GM19452 (cell line): ENCODE results near the gene GLRX.
A peak's percentile ranks its signal among the peaks of the same experiment; 100 is the strongest.
"Not testable (repeated sequence)": the region's sequence is repeated elsewhere in the genome, so short reads cannot be mapped to it uniquely, and the experiment has no call there.

Experiments
- ATAC-seq: cut with Tn5 transposase; IDR thresholded peaks from one replicate; pipeline ENCODE4 v1.9.1; 2021; ENCODE audit not compliant: unreplicated experiment

GLRX gene

GRCh38 chr5:95853490-95853889, 31.0 kb upstream of the GLRX start:
- ATAC-seq: no peak

- ATAC-seq: no peak
Observed at GRCh38 chr5:95852567-95852966, 30.0 kb upstream of the GLRX start.

GRCh38 chr5:95851141-95851540, 28.6 kb upstream of the GLRX start:
- not testable (repeated sequence) for ATAC-seq

- no peak for ATAC-seq
Observed at GRCh38 chr5:95850391-95850894, 27.9 kb upstream of the GLRX start.

GRCh38 chr5:95848701-95849100, 26.2 kb upstream of the GLRX start:
- ATAC-seq: no peak

GRCh38 chr5:95847261-95847592, 24.7 kb upstream of the GLRX start:
- no peak for ATAC-seq

GRCh38 chr5:95846554-95847260, 24.2 kb upstream of the GLRX start:
- ATAC-seq: peak; percentile 60

DNA sequence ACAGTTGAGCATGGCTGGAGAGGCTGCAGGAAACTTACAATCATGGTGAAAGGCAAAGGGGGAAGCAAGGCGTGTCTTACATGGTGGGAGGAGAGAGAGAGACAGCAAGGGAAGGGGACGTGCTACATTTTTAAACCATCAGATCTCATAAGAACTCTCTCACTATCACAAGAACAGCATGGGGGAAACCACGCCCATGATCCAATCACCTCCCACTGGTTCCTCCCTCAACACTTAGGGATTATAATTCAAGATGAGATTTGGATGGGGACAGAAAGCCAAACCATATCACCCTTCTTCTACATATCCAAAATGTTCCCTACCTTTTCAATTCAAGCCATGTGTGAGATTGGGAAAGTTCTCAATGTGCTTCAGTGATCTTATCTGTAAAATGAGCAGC, 22.9 kb upstream of the GLRX start:
- ATAC-seq: no peak

DNA sequence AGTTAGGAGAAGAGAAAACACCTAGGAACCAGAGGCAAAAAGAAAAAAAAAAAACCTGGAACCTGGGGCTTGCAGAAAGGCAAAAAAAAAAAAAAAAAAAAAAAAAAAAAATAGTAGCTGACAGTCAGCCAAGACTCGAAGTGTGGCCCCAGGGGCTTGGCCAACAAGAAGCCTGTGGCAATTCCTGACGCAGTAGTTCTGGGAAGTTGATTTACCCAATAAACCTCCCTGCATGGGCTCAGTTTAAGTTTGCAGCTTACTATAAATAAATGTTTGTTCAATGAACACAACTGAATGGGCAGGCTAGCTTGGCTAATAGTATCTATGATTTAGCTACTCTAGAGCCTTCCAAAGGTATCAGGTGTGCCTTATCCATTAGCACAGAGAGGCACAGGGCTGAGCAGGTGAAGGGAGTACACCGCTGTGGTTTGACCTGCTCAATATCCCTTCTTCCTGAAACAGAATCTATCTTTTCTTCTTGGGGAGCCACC, 21.3 kb upstream of the GLRX start:
- no peak for ATAC-seq

DNA sequence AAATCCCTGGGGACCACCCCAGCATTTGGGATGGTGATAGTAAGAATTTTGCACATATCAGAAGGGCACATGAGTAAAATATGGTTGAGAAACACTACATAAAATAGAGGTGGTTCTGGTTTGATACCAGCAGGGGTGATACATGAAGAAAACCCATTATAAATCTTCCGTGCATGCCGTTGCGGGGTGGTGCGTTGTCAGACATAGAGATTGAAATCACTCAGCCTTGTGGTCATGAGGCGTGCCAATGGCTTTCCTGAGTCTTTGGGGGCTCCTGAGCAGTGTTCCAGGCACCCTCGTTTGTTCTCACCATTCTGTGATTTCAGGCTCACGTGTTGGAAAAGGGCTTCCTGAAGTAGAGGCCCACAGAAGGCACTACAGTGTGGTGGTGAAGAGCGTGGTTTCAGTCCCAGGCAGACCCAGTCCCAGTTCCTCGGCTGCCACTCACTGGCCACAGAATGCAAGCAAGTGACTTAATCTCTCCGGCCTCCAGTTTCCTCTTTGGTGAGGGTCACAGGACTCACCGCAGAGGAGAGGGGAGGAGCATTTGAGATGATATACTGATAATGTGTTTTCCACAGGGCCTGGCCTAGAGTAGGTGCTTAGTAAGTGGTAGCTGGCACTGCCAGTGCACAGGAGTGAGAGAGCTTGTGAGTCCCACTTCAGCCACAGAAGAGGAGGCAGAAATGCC, 20.5 kb upstream of the GLRX start:
- ATAC-seq: peak; percentile 91

GRCh38 chr5:95841914-95842812, 19.6 kb upstream of the GLRX start:
- no peak for ATAC-seq

- ATAC-seq: no peak
Observed at GRCh38 chr5:95840956-95841705, 18.6 kb upstream of the GLRX start.

DNA sequence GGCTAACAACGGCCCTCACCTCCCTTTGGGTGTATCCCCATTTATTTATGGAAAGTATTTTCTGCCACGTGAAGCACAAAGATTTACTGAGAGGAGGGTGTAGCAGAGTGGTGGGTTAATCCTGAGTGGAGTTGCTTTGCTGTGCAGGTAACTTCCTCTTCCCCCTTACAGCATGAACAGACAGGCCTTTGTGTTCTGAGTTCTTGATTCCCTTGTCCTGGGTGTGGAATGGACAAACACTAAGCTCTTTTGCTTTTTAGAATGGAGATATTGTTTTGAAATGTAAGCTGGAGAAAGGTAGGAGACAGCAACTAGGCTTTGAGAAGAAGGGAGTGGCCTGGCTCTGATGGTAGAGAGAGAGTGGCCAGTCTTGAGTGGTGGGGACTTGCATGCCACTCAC, 17.1 kb upstream of the GLRX start:
- no peak for ATAC-seq

DNA sequence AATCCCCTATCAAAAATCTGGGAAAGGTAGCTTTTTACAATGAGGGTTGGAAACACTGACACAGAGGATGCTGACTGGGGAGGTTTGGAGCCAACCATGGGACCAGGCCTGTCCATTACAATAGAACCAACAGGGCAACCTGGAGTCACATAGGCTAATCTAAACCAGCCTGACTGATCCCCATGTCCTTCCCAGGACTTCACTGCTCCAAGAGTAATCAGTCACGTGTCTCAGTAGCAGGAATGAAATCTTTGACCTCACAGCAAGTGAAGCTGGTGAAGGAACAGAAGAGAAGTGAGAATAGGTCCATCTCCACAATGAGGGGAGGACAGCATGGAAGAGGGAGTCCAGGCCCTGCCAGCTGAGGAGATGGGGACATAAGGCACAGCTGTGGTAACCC, 16.0 kb upstream of the GLRX start:
- no peak for ATAC-seq

DNA sequence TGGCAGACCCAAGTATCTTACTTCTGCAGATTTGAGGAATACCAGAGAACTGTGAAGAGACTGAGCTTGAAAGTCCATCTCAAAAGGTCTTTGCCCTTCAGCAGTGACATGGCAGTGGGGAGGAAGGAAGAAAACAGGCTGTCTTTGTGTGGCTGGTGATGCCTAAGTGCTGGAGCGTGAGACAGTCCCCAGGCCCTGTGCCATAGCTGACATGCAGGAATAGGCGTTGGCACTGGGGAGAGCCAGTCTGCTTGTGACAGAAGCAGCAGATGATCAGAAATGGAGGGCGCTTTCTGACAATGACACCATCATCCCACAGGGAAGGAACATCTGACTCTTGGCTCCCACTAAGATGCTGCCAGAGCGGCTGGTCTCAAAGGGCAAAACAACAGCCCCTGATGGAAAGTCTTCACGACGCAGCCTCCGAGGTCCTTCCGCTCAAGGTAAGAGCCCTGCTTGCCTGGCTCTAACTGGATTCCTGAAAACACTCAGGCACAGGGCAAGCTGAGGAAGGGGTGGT, 15.5 kb upstream of the GLRX start:
- no peak for ATAC-seq

DNA sequence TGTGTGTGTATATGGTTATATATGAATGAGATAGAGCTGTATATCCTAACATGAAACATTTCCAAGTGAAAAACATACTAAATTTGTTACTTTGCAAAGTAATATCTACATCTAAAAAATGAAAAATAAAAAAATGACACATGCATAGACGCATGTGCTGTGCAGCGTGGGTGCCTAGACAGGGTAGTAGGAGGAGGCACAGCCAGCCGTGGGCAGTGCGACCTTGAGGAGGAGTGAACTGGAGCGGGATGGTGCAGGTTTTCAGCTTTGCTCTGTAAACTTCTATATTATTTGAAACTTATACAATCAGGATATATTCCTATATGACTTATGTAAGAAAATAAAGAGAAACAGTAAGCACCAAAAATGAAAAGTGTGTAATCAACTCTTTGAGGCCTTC, 15.0 kb upstream of the GLRX start:
- no peak for ATAC-seq

- ATAC-seq: not testable (repeated sequence)
Observed at GRCh38 chr5:95836971-95837370, 14.4 kb upstream of the GLRX start.

- no peak for ATAC-seq
Observed at GRCh38 chr5:95836544-95836943, 14.0 kb upstream of the GLRX start.

GRCh38 chr5:95835682-95836385, 13.3 kb upstream of the GLRX start:
- ATAC-seq: no peak

GRCh38 chr5:95832664-95833063, 10.1 kb upstream of the GLRX start:
- no peak for ATAC-seq
